ENCODE measurements around the gene TNC. TPM values are rescaled to one million over a fixed set of nuclear protein-coding genes. Genes with fewer than 3 reads are reported as not detected.
A peak's percentile ranks its signal among the peaks of the same experiment; 100 is the strongest.

The TNC gene
- total RNA-seq, 4 donors from 2014 or later: 18.5 to 27.0 (median 22.7) TPM

GRCh38 chr9:115025721-115026120, 92.2 kb downstream of the TNC start:
- TF ChIP-seq EP300 (IDR thresholded peaks at IDR 0.05) (no peak), POLR2A (IDR thresholded peaks at IDR 0.05) (no peak), POLR2AphosphoS5 (IDR thresholded peaks at IDR 0.05) (no peak), CTCF (IDR thresholded peaks at IDR 0.05) (no peak)
- Histone ChIP-seq H3K4me1 (no peaks in the 10 kb centered on the region), H3K27ac (no peak overlapping the region), H3K36me3 (no peaks in the 10 kb centered on the region), H3K9me3 (no peaks in the 10 kb centered on the region), H3K4me3 (no peak overlapping the region), H3K27me3 (no peaks in the 10 kb centered on the region)
- no peak for DNase-seq (ENCODE audit: low spot score in 2 of 2)

- H3K27me3 ChIP-seq: no peaks in the 10 kb centered on the region
- no peaks in the 10 kb centered on the region for H3K4me1 ChIP-seq
- TF ChIP-seq EP300 (IDR thresholded peaks at IDR 0.05) (no peak), POLR2AphosphoS5 (IDR thresholded peaks at IDR 0.05) (no peak), POLR2A (IDR thresholded peaks at IDR 0.05) (no peak), CTCF (IDR thresholded peaks at IDR 0.05) (no peak)
- H3K9me3 ChIP-seq: no peaks in the 10 kb centered on the region
- WGBS: 50% methylated on average over 5 of the region's 5 CpGs
- no peaks in the 10 kb centered on the region for H3K36me3 ChIP-seq
- H3K4me3 ChIP-seq: no peak overlapping the region
- no peak for DNase-seq (ENCODE audit: low spot score in 2 of 2)
- H3K27ac ChIP-seq: no peak overlapping the region
Observed at GRCh38 chr9:115024925-115025535, 92.9 kb downstream of the TNC start.

- Histone ChIP-seq H3K4me3 (no peak overlapping the region), H3K36me3 (no peaks in the 10 kb centered on the region), H3K27ac (no peak overlapping the region), H3K4me1 (no peaks in the 10 kb centered on the region), H3K9me3 (no peaks in the 10 kb centered on the region), H3K27me3 (no peaks in the 10 kb centered on the region)
- 78% methylated on average over 6 of the region's 6 CpGs for WGBS
- no peak for DNase-seq (ENCODE audit: low spot score in 2 of 2)
- no peak for TF ChIP-seq POLR2AphosphoS5 (IDR thresholded peaks at IDR 0.05)
- TF ChIP-seq POLR2A (IDR thresholded peaks at IDR 0.05): no peak
- TF ChIP-seq EP300 (IDR thresholded peaks at IDR 0.05): no peak
- TF ChIP-seq CTCF (IDR thresholded peaks at IDR 0.05): no peak
Observed at GRCh38 chr9:115022760-115023434, 95.1 kb downstream of the TNC start.

- WGBS: 60% methylated on average over 8 of the region's 8 CpGs
- peak overlapping the region; percentile 17 for H3K27ac ChIP-seq
Observed at GRCh38 chr9:115018547-115019435, 99.2 kb downstream of the TNC start.

More at GRCh38 chr9:115018547-115019435, 99.2 kb downstream of the TNC start:
- DNase-seq (ENCODE audit: low spot score in 2 of 2): no peak
- Histone ChIP-seq H3K27me3 (no peaks in the 10 kb centered on the region), H3K9me3 (no peaks in the 10 kb centered on the region), H3K4me1 (no peaks in the 10 kb centered on the region), H3K36me3 (no peaks in the 10 kb centered on the region), H3K4me3 (no peak overlapping the region)
- TF ChIP-seq POLR2AphosphoS5 (IDR thresholded peaks at IDR 0.05) (no peak), POLR2A (IDR thresholded peaks at IDR 0.05) (no peak), EP300 (IDR thresholded peaks at IDR 0.05) (peak; percentile 89), CTCF (IDR thresholded peaks at IDR 0.05) (no peak)

All from suprapubic skin (tissue), 4 donors.